IPS-15b (cell line): ENCODE data around the gene PRM3.
A peak's percentile ranks its signal among the peaks of the same experiment; 100 is the strongest.

ENCODE experiments used
- H3K27me3 ChIP-seq: one replicate; pipeline ENCODE4 v1.6.1; 2013; ENCODE audit warnings: low read length; ENCODE audit not compliant: control insufficient read depth, insufficient read depth
- H3K36me3 ChIP-seq: one replicate; pipeline ENCODE4 v1.6.1; 2013; ENCODE audit warnings: low read length; ENCODE audit not compliant: control insufficient read depth, insufficient read depth
- H3K4me1 ChIP-seq: one replicate; pipeline ENCODE4 v1.6.1; 2013; ENCODE audit warnings: mild to moderate bottlenecking, low read length; ENCODE audit not compliant: control insufficient read depth, insufficient read depth
- H3K4me3 ChIP-seq: one replicate; pipeline ENCODE4 v1.5.1; 2013; ENCODE audit warnings: low read depth, low read length
- H3K9ac ChIP-seq: one replicate; pipeline ENCODE4 v1.6.1; 2013; ENCODE audit warnings: low read depth, mild to moderate bottlenecking, low read length
- H3K9me3 ChIP-seq: one replicate; pipeline ENCODE4 v1.6.1; 2013; ENCODE audit warnings: mild to moderate bottlenecking, low read length; ENCODE audit not compliant: control insufficient read depth, insufficient read depth

The PRM3 gene, protein sequence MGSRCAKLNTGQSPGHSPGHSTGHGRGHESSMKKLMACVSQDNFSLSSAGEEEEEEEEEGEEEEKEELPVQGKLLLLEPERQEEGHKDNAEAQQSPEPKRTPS

DNA sequence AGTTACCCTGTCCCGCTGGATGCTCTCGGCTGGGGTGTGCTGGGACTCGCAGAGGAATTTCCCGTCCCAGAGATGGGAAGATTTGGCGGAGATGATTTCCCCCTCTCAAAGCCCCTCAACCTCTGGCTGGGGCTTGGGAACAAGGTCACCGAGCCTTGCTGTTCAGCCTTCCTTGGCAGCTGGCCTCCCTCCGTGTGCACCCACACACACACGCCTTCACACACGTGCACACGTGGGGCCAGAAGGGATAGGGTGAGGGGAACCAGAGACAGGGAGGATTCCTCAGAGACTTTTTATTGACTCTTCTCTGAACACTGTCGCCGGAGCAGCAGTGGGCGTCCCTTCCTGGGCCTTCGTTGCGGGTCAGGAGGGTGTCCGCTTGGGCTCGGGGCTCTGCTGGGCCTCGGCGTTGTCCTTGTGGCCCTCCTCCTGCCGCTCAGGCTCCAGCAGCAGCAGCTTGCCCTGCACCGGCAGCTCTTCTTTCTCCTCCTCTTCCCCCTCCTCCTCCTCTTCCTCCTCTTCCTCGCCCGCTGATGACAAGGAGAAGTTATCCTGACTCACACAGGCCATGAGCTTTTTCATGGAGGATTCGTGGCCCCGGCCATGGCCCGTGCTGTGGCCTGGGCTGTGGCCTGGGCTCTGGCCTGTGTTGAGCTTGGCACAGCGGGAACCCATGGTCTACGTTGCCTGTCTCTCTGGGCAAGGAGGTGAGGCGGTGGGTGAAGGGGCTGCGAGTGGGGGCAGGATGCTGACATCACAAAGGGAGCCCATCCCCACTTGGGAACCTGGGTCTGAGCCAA lies at the start of gene PRM3:
Gene PRM3 (minus strand): TSS at position 709 of the 800 bp plus-strand sequence. CDS start 34 bp downstream, at position 675.
- H3K4me1 ChIP-seq, result no peaks in the 10 kb centered on the region
- H3K9me3 ChIP-seq, result no peaks in the 10 kb centered on the region
- no peaks in the 10 kb centered on the region for H3K27me3 ChIP-seq
- H3K4me3 ChIP-seq, result no peak within 1 kb of the TSS
- H3K9ac ChIP-seq, result no peak within 1 kb of the TSS
- no peaks in the 10 kb centered on the region for H3K36me3 ChIP-seq

DNA sequence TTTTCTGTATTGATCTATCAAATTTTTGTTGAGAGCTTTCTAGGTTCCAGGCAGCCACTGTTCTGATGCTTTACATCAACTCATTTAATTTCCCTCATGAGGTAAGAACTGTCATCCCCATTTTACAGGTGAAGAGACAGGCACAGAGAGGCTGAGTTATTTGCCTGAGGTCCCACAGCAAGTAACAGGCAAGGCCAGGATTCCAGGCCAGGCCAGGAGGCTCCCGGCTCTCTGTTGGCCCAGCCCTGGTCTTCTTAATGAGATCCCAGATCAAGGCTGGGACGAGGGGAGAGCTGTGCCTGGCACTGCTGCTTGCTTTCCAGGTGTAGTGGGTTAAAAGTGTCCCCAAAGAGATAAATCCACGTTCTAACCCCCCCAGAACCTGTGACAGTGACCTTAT lies 49.4 kb upstream of the PRM3 start:
- peaks cover 2% of the 10 kb centered on the region for H3K36me3 ChIP-seq
- no peak overlapping the region for H3K4me3 ChIP-seq
- peaks cover 7% of the 10 kb centered on the region for H3K4me1 ChIP-seq
- H3K9ac ChIP-seq, result no peak overlapping the region
- no peaks in the 10 kb centered on the region for H3K9me3 ChIP-seq
- H3K27me3 ChIP-seq, result no peaks in the 10 kb centered on the region

DNA sequence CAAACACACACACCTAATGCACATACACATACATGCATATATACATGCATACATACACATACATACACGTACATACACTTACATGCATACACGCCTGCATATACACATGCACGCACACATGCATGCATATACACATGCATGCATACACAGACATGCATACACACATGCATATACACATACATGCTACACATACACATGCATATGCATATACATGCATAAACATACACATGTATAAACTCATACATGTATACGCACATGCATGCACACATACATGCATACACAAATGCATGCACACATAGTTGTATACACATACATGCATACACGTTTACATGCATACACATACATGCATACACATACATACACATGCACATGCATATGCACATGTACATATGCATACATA lies 48.2 kb upstream of the PRM3 start:
- no peaks in the 10 kb centered on the region for H3K27me3 ChIP-seq
- no peak overlapping the region for H3K4me3 ChIP-seq
- H3K9me3 ChIP-seq, result no peaks in the 10 kb centered on the region
- H3K4me1 ChIP-seq, result peaks cover 4% of the 10 kb centered on the region
- peaks cover 2% of the 10 kb centered on the region for H3K36me3 ChIP-seq
- H3K9ac ChIP-seq, result no peak overlapping the region

DNA sequence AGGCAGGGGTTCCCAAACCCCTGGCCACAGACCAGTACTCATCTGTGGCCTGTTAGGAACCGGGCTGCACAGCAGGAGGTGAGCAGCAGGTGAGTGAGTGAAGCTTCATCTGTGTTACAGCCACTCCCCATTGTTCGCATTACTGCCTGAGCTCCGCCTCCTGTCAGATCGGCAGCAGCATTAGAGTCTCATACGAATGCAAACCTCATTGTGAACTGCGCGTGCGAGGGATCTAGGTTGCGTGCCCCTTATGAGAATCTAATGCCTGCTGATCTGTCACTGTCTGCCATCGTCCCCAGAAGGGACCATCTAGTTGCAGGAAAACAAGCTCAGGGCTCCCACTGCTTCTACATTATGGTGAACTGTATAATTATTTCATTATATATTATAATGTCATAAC lies 46.7 kb upstream of the PRM3 start:
- Histone ChIP-seq H3K27me3 (no peaks in the 10 kb centered on the region), H3K4me1 (peaks cover 11% of the 10 kb centered on the region), H3K9me3 (no peaks in the 10 kb centered on the region), H3K36me3 (peaks cover 2% of the 10 kb centered on the region), H3K9ac (no peak overlapping the region), H3K4me3 (no peak overlapping the region)

DNA sequence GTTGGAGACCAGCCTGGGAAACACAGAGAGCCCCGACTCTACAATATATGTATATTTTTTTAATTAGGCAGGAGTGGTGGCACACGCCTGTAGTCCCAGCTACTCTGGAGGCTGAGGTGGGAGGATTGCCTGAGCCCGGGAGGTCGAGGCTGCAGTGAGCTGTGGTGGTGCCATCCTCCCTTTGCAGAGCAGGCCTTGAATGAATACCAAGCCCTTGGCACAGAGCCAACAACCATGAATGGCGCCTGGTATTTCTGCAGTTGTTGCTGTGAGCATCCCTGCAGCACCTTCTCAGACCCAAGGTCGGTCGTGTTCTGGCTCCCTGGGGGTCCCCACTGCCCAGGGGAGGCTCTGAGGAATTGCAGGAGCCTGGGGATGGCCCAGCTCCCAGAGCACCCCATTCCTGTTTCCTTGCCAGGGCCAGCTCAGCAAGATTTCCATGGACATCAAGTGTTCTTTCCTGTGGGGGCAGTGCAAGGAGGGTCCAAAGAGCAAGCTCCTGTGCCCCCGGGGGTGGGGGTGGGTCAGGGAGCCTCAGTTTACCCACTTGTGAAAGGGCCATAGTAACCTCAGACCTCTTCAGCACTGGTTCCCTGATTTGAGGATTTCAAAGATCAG lies 46.2 kb upstream of the PRM3 start:
- Histone ChIP-seq H3K27me3 (no peaks in the 10 kb centered on the region), H3K9ac (no peak overlapping the region), H3K9me3 (no peaks in the 10 kb centered on the region), H3K36me3 (peaks cover 2% of the 10 kb centered on the region), H3K4me3 (no peak overlapping the region), H3K4me1 (peaks cover 13% of the 10 kb centered on the region)

DNA sequence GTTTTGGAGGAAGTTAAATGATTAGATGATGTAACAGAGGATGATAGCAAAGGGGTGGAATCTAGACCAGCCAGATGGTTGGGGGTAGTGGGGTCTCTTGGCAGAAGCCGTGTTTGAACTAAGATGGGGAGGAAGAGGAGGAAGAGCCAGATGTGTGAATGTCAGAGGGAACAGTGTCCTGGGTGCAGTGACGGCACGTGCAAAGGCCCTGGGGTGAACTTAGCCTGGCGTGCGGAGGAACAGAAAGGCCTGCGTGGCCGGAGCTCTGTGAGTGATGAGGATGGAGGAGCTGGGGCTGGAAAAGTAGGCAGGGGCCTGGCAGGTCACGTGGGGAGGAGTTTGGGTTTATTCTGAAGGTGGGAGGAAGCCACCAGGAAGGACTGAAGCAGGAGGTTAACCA lies 45.4 kb upstream of the PRM3 start:
- no peaks in the 10 kb centered on the region for H3K27me3 ChIP-seq
- peaks cover 15% of the 10 kb centered on the region for H3K4me1 ChIP-seq
- peaks cover 2% of the 10 kb centered on the region for H3K36me3 ChIP-seq
- H3K9ac ChIP-seq, result no peak overlapping the region
- no peaks in the 10 kb centered on the region for H3K9me3 ChIP-seq
- H3K4me3 ChIP-seq, result no peak overlapping the region

DNA sequence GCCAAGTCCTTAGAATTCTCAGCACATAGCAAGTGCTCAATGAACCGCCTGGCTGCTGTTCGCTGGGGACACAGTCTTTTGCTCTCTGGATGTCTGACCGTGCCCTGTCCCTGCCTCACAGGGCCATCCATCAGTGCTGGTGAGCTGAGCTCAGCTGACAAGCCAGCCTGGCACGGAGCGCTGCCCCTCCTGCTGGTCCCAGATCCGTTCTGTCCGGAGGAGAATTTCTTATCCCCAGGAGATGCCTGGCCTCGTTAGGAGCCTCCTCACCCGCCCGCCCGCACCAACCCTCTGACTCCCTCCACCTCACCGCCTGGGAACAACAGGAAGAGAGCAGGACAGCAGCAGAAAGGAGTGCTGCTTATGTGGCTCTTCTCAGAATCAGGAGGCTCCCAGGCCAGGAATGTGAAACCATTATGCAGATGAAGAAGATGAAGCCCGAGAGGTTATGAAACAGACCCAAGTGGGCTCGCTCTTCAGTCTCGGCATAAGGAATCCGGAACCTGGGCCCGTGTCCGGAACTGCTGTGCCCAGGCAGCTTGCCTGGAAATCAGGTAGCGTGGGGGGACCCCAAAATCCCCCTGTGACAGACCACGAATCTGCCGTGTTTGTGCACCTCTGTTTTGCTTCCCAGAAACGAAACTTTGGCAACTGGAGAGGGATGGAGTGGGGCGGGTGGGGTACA lies 43.0 kb upstream of the PRM3 start:
- Histone ChIP-seq H3K4me3 (peak overlapping the region; percentile 53), H3K9ac (peak overlapping the region; percentile 38), H3K27me3 (no peaks in the 10 kb centered on the region), H3K9me3 (no peaks in the 10 kb centered on the region), H3K36me3 (peaks cover 2% of the 10 kb centered on the region), H3K4me1 (peaks cover 30% of the 10 kb centered on the region)

DNA sequence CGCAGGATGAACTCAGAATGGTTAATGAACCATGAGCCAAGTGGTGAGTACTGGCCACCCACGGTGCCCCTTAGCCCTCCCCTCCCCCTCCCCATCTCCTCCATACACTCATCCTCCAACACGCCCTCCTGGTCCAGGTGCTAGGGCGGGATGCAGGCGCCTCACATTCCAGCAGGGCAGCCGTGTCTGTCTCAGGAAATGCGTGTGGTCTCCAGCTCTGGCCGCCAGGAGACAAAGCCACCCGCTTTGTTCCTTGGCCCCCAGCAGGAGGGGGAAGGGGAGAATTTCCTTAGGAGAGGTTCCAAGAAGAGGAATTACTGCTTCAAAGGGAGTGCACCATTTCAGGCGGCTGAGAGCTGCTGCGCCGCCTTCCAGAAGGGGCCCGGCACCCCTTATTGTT lies 42.1 kb upstream of the PRM3 start:
- Histone ChIP-seq H3K4me1 (peaks cover 30% of the 10 kb centered on the region), H3K9ac (no peak overlapping the region), H3K27me3 (no peaks in the 10 kb centered on the region), H3K36me3 (peaks cover 2% of the 10 kb centered on the region), H3K4me3 (peak overlapping the region; percentile 53), H3K9me3 (no peaks in the 10 kb centered on the region)

DNA sequence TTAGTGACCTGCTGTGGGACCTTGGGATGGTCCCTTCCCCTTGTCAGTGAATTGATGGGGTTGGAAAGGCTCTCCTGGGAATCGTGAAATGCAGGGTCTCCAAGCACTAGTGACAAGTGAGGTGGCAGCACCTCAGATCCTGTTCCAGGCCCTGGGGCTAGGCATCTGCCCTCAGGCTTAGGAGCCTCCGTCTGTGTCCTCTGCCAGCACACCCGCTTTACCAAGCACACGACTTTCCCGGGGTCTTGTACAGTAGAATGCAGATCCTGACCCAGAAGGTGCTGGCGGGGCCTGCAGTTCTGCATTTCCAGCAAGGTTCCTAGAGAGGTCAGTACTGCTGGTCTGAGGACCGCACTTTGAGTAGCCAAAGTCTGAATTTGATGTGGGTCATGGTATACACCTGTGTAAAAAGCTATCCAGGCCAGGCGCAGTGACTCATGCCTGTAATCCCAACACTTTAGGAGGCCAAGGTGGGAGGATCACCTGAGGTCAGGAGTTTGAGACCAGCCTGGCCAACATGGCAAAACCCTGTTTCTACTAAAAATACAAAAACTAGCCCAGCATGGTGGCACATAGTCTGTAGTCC lies 41.0 kb upstream of the PRM3 start:
- H3K36me3 ChIP-seq, result peaks cover 2% of the 10 kb centered on the region
- H3K4me1 ChIP-seq, result peaks cover 32% of the 10 kb centered on the region
- no peak overlapping the region for H3K4me3 ChIP-seq
- no peak overlapping the region for H3K9ac ChIP-seq
- no peaks in the 10 kb centered on the region for H3K27me3 ChIP-seq
- H3K9me3 ChIP-seq, result no peaks in the 10 kb centered on the region

DNA sequence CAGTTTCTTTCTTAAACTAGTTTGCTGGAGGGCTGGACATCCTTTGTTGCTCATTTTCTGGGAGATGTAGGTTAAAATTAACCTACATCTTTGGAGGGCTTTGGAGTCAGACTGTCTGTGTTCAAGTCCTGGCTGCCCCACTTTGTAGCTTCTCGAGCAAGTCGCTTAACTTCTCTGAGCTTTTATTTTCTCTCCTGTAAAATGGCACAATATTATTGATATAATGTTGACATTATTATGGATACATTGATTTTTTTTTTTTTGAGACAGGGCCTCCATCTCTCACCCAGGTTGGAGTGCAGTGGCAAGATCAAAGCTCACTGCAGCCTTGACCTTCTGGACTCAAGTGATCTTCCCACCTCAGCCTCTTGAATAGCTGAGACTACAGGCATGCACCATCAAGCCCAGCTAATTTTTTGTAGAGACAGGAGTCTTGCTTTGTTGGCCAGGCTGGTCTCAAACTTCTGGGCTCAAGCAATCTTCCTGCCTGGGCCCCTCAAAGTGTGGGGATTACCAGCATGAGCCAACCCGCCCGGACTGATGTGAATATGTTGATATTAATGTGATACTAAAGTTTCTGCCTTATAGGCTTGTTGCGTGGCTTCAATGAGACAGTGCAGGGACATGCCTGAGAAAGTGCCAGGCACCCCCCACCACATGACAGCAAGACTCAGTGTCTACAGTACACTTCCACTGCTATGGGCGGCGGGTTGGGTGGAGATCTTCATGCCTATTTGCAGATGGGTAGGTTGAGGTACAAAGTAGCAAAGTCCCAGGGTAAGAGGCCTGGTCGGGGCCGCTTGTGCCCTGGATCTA lies 40.3 kb upstream of the PRM3 start:
- H3K36me3 ChIP-seq, result peaks cover under 1% of the 10 kb centered on the region
- peaks cover 32% of the 10 kb centered on the region for H3K4me1 ChIP-seq
- peak overlapping the region; percentile 23 for H3K4me3 ChIP-seq
- peak overlapping the region; percentile 26 for H3K9ac ChIP-seq
- no peaks in the 10 kb centered on the region for H3K27me3 ChIP-seq
- no peaks in the 10 kb centered on the region for H3K9me3 ChIP-seq
